Measurements from ENCODE around the gene LHX5.
A peak's percentile ranks its signal among the peaks of the same experiment; 100 is the strongest.

Gene LHX5

GRCh38 chr12:113438523-113439300 lies 33.0 kb downstream of the LHX5 start:
- DNase-seq = no peak

GRCh38 chr12:113437729-113438100 lies 34.0 kb downstream of the LHX5 start:
- no peak for DNase-seq

- no peak for DNase-seq
Observed at GRCh38 chr12:113436993-113437728, 34.5 kb downstream of the LHX5 start.

DNA sequence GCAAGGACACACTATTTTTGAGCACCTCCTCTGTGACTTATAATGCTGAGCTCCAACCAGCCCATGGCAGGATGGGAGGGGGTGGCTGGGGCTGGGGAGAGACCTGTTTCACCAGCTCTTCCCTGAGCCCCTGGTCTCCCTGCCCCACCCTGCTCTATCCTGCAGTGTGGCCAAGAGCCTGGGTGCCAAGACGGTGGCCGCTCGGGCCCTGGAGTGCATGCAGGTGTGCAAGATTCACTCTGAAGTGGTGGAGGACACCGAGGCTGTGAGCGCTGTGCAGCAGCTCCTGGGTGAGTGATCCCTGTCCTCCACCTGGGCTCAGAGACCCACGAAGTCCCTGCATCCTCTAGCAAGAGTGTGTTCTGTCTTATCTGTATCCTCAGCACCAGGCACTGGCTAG lies 35.1 kb downstream of the LHX5 start:
- no peak for DNase-seq

DNA sequence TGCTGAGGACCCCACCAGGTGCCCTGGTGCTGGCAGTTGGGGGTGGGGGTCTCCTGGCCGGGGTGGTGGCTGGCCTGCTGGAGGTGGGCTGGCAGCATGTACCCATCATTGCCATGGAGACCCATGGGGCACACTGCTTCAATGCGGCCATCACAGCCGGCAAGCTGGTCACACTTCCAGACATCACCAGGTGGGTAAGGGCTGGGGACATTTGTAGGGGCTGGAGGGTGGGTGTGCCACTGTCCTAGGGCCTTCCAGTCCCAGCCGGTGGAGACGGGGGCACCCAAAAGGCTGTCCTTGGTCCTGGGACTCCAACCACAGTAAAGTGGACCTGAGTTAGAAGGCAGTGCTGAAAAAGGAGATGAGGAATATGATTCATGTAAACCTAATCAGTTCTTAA lies 36.3 kb downstream of the LHX5 start:
- no peak for DNase-seq

GRCh38 chr12:113432986-113433385 lies 38.7 kb downstream of the LHX5 start:
- DNase-seq = peak; percentile 12

DNA sequence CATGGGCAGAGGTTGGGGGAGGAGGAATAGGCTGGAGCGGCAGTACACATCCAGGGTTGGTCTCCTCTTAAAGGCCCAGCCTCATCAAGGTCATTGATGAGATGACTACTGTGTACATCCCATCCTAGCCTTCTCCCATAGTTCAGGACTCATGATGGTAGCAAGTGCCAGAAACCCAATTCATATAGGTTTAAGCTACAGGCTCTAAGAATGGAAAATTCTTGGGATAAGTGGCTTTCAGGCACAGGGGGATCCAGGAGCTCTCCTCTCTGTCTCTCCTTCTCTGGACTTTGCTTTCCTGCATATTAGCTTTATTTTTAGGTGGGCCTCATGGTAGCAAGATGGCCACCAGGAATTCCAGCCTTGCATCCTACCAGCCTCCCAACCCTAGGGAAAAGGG lies 43.2 kb downstream of the LHX5 start:
- no peak for DNase-seq

GRCh38 chr12:113427882-113428281 lies 43.8 kb downstream of the LHX5 start:
- DNase-seq = no peak

- no peak for DNase-seq
Observed at GRCh38 chr12:113425960-113426453, 45.7 kb downstream of the LHX5 start.

- peak; percentile 39 for DNase-seq
Observed at GRCh38 chr12:113424915-113425823, 46.5 kb downstream of the LHX5 start.

DNA sequence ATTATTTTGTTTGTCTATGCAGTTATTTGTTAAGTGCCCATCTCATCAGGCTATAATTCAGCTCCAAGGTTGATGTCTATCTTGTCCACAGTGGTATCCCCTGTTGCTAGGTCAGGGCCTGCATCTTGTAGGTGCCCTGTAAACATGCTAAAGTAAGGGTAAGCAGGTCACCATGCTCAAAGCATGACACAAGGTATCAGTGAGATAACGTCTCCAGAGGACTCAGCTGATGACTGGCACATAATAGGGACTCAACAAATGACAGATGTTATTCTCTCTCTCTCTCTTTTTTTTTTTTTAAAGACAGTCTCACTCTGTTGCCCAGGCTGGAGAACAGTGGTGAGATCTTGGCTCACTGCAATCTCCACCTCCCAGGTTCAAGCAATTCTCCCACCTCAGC lies 47.2 kb downstream of the LHX5 start:
- no peak for DNase-seq

DNA sequence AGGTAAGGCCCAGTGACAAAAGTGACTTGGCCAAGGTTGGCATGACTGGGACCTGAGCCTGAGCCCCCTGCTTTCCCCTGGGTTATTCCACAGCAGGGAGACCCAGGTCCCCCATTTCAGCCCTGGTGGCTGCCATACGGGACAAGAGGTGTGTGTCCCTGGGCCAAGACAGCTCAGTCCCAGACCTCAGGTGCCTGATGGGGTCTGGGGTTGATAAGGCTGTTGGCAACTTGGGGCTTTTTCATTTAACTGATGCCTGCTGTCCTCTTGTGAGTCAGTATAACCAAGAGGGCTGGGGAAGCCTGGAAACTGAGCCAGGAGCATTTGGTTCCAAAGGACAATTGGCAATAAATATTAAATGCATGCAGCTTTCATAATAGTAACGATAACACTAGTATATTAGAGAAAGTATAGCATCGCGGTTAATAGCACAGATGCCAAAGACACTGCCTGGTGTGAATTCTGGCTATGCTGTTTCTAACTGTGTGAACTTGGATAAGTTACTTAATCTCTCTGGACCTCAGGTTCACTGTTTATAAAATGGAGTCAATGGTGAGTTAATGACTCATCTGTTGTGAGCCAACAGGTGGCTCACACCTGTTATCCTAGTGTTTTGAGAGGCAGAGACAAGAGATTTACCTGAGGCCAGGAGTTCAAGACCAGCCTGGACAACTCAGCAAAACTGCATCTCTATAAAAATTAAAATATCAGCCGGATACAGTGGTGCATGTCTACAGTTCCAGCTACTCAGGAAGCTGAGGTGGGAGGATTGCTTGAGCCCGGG lies 48.6 kb downstream of the LHX5 start:
- DNase-seq = no peak

DNA sequence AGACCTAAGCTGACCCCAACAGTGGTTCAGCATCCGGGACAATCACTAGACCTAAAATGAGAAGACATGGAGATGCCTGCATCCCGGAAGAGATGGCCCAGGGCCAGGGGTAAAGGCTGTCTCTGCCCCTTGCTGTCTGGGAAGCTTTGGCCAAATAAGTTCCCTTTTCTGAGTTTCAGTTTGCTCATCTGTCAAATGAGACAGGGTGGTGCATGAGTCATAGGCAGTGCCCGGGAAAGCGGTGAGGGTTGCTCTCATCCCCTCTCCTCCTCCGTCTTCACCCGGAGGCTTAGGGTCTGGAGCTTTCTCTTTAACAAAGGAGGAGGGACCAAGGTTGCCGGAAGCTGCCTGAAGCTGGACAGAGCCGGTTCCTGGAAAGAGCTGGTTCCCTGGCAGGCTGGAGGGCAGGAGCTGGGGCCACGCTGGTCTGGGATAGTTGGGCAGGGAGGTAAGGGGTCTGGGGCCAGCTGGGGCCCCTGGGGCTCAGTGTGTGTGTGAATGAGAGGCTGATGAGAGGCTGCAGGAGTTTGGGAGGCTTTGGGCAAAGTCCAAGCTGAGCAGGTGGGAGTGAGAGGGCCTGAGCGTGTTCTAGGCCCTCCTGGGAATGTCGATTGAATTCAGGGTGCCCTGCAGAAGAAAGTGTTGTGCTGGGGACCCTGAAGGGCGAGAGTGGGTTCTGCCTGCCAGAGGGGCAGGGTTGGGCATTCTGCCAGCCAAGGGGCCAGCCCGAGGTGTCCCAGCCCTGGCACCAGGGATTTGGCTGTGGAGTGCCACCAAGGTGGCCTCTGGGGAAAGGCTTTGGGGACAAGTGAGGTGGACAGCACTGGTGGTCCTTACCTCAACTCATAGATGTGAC lies 49.4 kb downstream of the LHX5 start, which contains the start of gene SDSL:
SDSL (plus strand) TSS at position 351 of the 856 bp plus-strand sequence. CDS start 5,603 bp downstream, outside the sequence.
- peak; percentile 63 for DNase-seq

GRCh38 chr12:113420996-113421595 lies 50.6 kb downstream of the LHX5 start:
- DNase-seq = no peak

DNA sequence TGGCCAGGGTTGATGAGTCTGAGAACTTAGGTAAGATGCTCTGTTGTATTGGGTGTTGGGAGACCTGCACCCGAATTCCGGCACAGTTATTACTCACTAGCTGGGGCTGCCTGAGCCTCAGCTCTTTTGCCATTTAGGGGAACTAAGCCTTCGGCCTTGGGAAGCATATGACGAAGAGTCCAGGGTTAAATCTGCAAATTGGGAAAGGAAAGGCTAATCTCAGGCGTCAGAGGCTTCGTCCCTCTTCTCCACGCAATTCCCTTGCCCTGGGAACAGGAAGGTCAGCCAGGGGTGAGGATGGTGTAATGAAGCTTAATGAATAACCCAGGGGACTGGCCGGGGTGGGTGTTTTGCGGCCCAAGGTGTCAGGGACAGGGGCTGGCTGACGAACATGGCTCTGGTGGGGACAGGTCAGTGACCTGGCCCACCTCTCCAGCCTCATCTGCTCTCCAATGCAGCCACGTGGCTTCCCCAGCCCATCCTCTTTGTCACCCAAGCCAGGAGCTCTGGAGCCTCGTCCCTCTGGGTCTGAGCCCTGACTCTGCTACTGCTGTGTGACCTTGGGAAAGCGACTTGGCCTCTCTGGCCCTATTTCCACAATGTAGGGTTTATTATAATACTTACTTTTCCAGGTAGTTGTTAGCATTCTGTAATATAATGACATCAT lies 53.3 kb downstream of the LHX5 start:
- no peak for DNase-seq

DNA sequence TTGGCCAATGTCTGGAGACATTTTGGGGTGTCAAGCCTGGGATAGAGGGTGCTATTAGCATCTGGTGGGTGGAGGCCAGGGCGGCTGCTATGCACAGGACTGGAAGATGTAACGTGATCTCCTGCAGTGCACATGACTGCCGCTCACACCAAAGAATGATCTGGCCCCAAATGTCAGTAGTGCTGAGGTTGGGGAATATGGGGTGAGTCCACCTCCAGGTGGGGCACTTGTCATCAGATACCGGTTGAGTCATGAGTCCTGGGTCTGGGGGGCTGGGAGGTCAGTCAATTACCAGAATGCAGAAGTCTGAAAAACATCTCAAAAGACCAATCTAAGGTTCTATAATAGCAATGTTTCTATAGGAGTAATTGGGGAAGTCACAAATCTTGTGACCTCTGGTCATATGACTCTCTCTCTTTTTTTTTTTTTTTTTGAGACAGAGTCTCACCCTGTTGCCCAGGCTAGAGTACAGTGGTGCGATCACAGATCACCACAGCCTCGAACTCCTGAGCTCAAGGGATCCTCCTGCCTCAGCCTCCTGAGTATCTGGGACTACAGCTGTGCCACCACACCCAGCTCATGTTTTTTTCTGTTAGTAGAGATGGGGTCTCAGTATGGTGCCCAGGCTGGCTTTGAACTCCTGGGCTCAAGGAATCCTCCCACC lies 55.4 kb downstream of the LHX5 start:
- no peak for DNase-seq

DNA sequence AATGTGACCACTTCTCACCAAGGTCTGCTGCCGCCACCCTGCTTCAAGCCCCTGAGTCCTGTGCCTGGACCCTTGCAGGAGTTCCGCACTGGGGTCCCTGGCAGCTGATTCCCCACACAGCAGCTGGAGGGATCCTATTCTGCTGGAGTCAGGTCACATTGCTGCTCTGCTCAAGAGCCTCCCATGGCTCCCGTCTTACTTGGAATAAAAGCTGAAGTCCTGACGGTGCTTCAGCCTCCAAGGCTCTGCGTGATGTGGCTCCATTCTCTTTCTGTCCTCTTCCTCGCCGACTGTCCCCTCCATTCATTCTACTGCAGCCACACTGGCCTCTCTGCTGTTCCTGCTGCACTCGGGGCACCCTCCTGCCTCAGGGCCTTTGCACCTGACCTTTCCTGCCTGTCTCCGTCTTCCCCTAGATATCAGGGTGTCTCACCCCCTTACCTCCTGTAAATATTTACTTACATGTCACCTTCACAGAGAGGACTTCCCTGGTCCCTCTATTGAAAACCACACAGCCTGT lies 57.1 kb downstream of the LHX5 start:
- no peak for DNase-seq

GRCh38 chr12:113413488-113413939 lies 58.2 kb downstream of the LHX5 start:
- no peak for DNase-seq
